IPS-NIHi7 (cell line): ENCODE results near the gene GNAL.
A peak's percentile ranks its signal among the peaks of the same experiment; 100 is the strongest.

Source experiments
- DNase-seq: peaks from one replicate; pipeline ENCODE4 v3.0.0; 2012; ENCODE audit warnings: mixed read lengths; ENCODE audit errors: extremely low spot score

Gene GNAL

DNA sequence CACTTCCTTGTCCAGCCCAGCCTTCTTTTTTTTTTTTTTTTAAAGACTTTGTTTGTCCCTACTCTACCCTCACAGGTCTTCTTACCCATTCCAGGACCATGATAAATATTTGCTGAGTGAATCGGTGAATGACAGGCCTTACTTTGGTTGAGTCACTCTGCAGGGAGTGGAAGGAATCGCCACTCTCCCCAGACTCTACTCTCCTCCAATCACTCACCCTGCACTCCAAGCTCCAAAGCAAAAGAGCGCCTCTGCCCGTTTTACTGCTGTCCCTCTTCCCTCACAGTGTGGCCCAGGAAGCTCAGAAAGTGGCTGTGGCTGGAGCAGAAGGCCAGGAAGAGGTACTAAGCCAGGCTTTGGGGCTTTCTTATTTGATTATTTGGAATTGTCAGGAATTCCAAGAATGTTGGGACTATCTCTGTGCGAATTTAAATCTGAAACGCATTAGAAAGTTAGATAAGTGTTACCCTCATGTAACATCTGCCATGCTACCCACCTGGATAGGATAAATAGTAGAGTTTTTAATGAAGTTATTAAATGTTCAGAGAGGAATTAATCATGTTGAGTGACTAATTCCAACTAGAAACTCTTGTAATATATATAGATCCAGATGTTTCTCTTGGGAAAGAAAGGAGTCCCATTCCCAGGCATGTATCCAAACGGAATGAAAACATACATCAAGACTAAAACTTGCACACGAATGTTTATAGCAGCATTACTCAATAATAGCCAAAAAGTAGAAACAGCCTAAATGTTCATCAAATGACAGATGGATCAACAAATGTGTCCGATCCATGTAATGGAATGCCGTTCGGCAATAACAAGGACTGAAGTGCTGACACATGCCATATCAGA, 119.2 kb downstream of the GNAL start:
- peak; percentile 70 for DNase-seq

DNA sequence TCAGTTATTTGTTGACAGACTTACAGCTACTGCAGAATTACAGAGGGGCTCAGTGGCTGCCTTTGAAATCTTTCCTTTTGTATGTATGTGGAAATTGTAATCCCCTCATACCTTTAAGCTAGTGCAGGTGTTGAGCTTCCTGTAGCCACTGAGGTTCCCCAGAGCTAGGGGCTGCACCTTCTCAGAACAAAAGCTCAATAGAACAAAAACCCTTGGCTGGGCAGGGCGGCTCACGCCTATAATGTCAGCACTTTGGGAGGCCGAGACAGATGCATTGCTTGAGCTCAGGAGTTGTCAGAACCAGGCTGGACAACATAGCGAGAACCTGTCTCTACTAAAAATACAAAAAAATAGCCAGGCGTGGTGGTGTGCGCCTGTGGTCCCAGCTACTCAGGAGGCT, 120.8 kb downstream of the GNAL start:
- DNase-seq = no peak

DNA sequence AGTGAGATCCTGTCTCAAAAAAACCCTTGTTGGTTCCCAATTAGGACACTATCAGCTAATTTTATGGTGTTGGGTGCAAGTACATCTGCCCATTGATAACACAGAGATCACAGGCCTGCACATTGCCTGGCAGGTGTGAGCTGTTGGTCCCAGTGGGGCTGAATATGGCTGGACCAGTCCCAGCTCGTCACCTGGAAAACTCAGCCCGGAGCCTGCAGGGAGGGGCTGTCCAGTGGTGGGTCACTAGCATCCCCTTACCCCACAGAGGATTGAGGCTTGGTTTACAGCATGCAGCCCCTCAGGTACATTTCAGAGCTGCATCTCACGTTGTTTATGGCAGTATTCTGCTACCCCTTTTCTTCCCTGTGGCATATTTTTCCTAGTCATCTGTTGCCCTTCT, 121.3 kb downstream of the GNAL start:
- no peak for DNase-seq

DNA sequence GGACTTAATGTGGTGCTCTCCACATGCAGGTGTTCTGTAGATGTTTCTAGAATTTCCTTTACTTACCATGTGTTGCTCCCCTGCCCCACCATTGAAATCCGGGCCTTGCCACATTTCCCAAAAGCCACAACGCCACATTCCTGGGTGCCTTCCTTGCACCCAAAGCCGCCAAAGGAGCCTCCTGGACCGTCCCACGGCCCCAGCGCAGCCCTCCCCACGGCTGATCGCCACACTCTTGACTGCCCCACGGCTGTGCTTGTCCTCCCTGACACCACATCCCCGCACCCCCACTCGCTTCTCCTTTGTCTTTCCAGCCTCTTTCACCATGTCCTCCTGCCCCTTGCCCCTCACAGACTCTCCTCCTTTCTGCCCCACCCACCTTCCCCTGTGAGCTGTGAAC, 121.9 kb downstream of the GNAL start:
- no peak for DNase-seq

DNA sequence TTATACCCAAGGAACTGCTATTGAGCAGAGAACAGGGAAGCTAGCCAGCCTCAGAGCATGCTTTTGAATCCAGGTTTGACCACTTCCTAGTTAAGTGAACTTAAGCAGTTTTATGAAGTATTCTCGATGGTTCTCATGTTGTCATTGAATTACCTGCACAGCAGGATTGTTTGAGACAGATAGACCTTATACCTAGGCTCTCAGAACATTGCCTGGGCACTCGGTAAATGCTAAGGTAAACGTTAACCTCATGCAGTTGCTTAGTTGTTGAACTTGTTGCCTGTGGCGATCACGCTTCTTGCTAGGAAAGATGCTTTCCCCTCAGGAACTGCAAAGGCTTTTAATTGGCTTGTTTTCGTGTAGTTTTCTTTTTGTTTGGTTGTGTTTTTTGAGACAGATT, 128.2 kb downstream of the GNAL start:
- no peak for DNase-seq

DNA sequence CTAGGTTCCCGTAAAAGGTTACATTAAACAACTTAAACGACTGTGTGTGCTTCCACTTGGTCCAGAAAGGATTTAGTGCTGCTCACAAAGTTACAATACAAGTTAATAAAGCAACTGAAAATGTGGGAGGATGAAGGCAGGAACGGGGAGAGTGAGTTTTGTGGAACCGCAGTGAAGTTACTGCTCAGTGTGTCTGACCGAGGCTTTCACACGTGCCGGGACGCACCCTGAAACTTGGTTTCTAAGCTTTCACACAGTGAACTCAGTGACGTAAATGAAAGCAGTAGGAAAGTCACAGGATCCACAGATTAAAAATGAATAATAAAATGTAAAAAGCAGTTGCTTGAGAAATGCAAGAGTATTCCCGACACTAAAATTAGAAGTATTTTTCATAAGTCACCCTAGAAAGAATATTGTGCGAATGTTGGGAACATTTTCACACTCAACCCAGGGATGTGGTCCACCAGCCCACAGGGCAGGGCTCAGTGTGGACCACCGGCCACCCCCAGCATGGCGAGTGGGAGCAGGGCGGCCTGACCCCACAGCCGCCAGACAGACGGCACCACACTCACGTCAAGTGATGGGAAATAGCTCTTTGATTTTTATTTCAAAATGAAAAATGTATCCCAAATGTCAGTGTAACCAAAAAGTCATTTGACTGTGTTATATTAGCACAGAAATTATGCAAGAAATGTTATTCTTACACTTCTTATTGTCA, 129.6 kb downstream of the GNAL start:
- no peak for DNase-seq

DNA sequence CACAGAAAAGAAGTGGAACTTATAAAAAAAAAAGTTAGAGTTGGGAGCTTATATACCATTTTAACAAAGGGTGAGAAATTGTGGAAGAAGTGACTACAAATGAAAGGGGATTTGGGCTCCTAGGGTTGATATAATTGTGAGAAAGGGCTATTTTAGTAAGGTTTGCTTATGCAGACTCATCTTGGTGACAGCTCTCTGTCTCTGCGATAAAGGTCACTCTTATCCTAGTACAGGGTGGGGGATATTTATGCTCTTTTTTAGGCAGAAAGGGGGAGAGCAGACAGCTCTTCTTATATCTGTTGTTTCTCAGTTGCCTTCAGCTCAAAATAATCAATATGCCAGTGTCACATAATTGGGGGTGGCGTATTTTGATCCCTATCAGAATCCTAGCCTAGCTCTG, 130.9 kb downstream of the GNAL start:
- no peak for DNase-seq

DNA sequence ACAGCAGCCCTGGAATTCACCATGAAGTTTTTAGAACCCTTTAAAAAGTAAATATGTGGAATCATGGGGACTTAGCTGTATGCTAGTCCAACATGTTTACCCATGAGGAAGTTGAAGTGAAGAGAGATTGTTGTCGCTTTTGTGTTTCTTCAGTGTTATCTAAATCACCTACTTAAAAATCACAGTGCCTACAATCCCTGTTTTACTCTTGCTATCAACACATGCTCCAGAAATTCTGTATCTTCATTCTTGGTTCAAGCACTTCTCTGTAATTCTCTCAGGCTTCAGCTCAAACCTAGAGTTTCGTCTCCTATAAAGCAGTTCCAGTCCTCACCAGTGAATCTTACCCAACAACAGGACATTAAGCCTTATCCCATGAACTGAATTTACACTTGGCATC, 131.6 kb downstream of the GNAL start:
- no peak for DNase-seq

DNA sequence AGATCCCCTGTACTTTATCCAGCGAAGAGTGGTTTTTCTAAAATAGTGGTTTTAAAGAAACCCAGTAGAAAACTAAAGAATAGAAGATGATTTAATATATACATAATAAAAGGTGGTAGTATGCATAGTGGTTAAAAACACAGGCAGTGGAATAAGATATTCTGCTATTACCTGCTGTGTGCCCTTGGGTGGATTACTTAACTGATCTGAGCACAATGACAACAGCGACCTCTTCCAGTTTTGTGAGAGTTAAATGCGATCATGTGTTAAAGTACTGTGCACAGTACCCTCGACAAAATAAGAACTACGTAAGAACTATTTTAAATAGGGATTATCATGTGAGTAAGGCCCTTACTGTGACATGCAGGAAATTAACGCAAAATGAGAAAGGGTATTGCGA, 132.1 kb downstream of the GNAL start:
- DNase-seq = no peak

DNA sequence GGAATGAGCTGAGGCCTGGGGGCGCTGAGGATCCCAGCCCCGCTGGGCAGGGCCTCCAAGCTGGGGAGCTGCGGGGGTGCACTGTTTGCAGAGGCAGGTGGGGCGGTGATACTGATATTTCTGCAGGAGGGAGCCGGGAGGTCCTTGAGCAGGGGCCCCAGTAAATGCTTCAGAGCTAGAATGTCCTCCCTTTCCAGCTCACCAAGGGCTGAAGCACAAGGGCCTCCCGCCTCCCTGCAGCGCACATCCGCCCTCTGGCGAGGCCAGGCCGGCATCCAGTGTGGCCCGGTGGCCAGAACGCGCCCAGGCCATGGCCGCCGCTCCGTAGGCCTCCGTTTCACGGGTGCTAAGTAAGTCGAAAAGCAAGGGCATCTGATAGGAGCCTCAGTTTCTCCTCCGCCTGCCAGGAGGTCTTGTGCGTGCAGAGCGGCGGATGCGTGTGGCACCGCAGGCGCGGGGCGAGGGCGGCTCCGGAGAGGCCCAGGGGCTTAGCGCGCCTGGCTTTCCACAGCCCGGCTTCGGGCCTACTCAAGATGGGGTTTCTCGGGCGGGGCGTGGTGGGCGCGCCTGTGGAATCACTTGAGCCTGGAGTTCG, 132.7 kb downstream of the GNAL start:
- DNase-seq = no peak

DNA sequence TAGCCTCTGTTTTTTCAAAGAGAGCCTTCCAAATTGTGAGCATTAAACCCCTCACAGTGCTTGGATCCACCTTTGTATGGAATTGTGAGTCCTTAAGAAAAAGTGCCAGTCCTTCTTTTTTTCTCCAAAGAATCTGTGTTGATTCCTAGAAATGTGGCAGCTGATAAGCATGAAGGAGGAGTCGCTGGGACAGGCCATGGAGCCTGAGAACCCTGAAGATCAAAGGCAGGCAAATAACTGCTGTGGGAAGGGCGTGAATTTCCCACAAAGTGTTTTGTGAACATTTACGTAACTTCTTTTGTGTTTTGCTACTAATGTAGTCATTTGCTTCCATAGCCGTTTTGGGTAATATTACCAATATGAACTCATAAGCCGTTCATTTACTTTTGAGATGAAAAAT, 134.5 kb downstream of the GNAL start:
- no peak for DNase-seq

DNA sequence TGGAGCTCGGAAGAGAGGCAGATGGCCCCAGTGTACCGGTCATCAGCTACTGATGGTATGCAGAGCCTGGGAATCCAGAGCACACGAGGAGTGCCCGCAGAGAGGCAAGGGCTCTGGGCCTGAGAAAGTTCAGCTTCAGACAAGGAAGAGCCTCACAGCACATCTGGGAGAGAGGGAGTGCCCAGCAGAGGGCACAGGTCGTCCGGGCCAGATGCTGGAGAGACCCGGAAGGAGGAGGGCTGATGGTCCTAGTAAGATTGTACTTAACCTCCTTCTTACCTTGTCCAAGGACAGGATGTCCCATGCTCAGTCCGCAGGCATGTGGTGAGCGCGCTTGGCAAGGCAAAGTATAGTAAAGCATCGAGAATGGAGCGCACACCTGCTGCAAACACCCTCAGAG, 137.8 kb downstream of the GNAL start:
- no peak for DNase-seq

DNA sequence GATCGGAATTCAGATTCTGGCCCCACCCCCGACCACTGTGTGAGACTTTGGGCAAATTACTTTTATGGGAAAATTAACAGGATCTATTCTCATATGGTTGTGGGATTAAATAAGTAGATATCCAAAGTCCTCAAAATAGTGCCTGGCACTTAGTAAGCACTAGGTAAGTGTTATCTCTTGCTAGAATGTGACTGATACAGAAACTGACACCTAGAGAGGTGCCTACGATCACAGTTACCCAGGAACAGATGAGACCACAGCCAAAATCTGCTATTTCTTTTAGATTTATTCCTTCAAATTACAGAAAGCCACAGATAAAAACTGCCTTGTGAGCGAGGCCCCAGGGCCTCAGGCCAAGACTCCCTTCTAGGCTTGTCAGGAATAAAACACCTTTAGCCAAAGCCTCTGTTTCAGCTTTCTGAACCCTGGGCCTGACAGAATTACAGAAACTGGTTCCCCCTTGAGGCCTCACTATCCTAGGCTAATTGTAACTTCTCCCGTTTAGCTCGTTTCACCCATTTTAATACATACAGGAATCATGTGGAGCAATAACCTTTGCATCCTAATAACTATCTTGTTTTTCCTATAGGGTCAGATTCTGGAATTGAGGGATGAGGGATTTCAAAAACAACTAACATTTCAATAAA, 139.8 kb downstream of the GNAL start:
- DNase-seq = peak; percentile 16

DNA sequence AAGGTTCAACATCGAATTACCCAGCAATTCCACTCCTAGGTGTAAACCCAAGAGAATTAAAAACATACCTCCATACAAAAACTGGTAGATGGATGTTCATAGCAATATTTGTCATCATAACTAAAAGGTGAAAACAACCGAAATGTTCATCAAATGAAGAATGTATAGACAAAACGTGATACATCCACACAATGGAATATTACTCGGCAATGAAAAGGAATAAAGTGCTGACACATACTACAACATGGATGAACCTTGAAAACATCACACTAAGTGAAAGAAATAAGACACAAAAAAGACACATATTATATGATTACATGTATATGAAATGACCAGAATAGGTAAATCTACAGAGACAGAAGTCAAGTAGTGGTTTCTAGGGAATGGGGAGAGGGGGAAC, 141.5 kb downstream of the GNAL start:
- no peak for DNase-seq

DNA sequence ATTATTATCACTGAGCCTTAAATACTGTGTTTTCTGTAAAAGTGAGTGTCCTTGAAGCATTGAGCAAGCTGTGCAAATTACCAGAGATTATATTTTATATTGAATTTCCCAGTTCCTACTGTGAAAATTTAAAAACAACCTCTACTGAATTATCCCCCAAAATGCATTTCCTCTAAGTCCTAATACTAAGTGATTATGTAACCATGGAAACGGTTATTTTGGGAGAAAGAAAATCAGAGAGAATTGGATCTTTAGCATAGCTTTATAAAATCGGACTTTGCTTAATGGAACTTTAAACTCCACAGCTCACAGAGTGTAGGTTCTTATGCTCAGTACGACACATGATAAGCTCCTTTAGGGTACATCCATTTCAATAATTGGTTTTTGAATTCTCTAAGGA, 142.9 kb downstream of the GNAL start:
- no peak for DNase-seq

DNA sequence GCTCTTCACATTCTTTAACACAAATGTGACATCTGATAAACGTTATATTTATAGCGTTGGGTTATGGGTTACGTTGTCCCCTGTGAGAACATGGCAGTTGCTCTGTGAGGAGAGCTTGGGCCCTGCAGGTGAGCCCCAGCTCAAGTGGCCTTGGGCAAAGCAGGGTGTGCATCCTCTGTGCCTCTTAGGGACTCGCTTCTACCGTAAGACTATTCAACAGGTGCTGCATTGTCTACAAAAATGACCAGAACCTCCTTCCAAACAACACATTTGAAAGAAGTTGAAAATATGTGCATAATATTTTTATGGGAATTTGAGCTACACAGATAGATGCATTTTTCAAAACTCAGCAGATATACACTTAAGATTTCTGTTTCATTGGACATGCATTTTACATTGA, 145.7 kb downstream of the GNAL start:
- no peak for DNase-seq

DNA sequence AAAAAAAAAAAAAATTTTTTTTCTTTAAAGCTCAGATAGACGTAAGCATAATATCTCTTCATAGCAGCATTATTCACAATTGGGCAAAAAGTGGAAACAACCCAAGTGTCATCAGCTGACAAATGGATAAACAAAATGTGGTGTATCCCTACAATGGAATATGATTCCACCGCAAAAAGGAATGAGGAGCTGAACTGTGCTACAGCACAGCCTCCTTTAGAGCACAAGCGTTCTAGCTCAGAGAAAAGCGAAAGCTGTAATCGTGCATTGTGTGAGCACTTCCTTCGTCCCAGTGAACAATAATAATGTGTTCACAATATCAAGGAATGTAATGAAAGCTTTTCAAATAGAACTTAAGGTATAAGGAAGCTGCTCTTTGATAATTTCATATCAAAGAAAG, 150.5 kb downstream of the GNAL start:
- DNase-seq = no peak

DNA sequence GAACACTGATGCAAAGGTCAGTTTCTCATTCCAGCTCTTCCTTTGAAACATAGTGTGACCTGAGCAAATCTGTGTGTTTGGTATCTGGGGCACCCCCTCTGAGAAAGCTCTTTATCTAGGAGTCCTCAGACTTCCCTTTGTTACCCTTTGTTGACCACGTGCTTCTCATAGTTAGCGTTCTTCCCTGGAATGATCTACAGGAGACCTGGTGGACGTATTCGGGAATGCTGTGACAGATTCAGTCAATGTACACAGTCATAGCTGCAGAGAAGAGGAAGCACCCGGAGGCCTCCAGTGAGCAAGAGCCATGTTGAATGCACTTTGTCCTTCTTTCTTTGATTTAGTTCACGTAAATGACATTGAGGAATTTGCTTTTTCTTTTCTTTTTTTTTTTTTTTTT, 151.4 kb downstream of the GNAL start:
- DNase-seq = no peak

DNA sequence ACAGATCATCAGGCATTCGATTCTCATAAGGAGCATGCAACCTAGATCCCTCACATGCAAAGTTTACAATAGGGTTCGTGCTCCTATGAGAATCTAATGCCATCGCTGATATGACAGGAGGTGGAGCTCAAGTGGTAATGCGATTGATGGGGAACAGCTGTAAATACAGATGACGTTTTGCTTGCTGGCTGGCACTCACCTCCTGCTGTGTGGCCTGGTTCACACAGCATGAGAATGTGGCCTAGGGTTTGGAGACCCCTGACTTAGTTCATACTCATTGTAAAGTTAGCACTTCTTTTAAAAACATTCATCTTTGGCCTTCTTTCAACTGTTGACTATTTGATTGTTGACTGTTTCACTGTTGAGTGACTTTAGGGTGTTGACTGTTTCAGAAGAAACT, 153.5 kb downstream of the GNAL start:
- no peak for DNase-seq

DNA sequence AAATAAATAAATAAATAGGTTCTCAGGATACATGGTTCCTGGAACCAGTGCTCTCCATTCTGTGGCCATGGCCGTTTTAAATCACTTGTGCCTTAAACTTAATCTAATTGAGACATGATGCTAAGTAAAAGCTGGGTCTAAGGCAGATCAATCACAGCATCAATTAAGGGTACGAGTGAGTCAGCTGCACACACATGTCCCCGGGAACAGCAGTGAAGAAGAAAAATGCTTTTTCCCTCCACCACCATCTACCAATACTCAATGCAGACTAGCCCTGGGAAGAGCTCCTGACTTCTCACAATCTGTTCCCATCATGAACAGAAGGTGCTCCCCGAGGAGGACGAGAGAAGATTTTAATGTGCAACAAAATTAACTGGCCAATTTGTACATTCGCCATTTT, 155.4 kb downstream of the GNAL start:
- no peak for DNase-seq

DNA sequence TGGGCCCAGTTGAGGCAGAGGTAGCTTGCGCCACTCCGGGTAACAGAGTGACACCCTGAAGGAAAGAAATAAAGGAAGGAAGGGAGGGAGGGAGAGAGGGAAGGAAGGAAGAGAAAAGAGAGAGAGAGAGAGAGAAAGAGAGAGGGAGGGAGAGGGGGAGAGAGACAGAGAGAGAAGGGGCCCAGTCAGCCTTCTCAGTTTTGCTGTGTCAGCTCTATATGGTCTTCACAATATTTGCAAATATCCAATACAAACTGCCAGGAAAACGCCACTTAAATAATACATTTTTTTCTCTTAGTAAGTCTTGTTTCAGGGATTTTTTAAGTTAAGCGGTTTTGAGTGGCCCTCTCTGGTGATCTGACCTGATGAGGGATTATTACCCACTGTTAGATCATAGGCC, 156.6 kb downstream of the GNAL start:
- DNase-seq = no peak

DNA sequence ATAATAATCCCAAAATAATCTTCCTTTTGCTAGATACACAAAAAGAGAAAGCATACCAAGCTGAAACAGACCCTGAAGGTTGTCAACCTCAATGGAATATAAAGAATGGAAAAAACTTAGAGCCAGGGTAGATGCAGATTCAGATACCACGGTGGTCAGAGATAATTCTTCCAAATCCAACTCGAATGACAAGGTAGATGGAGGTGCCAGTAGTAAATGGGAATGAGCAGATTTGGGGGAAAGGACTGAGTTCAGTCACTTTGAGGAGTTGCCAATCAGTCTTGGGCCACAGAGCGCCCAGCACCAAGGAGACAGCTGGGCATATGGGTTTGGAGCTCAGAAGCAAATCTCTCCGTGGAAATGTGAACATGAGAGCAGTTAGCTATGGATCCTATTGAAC, 158.7 kb downstream of the GNAL start:
- no peak for DNase-seq

DNA sequence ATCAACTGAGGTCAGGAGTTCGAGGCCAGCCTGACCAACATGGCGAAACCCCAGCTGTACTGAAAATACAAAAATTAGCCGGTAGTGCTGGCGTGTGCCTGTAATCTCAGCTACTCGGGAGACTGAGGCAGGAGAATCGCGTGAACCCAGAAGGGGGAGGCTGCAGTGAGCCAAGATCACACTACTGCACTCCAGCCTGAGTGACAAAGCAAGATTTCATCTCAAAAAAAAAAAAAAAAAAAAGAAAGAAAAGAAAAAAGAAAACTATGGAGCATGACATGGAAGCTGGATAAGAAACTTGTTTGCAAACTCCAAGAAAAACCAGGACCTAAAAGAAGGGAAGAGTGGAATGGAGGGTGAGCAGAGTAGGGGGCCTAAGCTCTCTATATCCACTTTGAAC, 160.2 kb downstream of the GNAL start:
- DNase-seq = no peak
